Measurements from ENCODE around the gene SLC38A9. TPM values are rescaled to one million over a fixed set of nuclear protein-coding genes. Genes with fewer than 3 reads are reported as not detected.

The SLC38A9 gene
- total RNA-seq, 2 donors from 2014 or later = 14.8 to 20.8 TPM

DNA sequence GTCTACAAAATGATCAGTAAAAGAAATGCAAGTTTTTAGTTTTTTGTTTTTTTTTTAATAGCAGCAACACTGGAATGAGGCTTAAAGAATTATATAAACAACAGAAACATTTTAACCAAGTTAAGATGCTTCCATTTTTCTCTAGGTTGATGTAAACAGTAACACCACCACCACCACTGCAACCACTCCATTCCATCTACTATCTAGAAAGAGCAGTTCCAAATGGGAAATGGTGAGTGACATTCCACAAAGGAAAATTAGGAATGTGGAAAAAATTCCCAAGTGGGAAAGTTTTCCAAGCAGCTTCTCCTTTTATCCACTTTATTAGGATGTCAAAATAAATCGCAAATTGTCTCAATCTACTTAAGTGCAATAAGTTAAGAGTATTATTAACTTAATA, 32.6 kb downstream of the SLC38A9 start:
- Histone ChIP-seq H3K9me3 (no peaks in the 10 kb centered on the region), H3K36me3 (no peaks in the 10 kb centered on the region), H3K27me3 (replicated peaks; ENCODE audit: insufficient read depth) (no peaks in the 10 kb centered on the region), H3K27ac (no peak overlapping the region), H3K4me3 (no peak overlapping the region), H3K4me1 (replicated peaks) (peaks cover 4% of the 10 kb centered on the region)
- TF ChIP-seq, protein P1, sequence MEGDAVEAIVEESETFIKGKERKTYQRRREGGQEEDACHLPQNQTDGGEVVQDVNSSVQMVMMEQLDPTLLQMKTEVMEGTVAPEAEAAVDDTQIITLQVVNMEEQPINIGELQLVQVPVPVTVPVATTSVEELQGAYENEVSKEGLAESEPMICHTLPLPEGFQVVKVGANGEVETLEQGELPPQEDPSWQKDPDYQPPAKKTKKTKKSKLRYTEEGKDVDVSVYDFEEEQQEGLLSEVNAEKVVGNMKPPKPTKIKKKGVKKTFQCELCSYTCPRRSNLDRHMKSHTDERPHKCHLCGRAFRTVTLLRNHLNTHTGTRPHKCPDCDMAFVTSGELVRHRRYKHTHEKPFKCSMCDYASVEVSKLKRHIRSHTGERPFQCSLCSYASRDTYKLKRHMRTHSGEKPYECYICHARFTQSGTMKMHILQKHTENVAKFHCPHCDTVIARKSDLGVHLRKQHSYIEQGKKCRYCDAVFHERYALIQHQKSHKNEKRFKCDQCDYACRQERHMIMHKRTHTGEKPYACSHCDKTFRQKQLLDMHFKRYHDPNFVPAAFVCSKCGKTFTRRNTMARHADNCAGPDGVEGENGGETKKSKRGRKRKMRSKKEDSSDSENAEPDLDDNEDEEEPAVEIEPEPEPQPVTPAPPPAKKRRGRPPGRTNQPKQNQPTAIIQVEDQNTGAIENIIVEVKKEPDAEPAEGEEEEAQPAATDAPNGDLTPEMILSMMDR (IDR thresholded peaks at IDR 0.05) = no peak
- TF ChIP-seq POLR2AphosphoS5 (IDR thresholded peaks at IDR 0.05) (no peak), POLR2A (IDR thresholded peaks at IDR 0.05) (no peak)
- no peak for DNase-seq (ENCODE audit: low spot score)
- intact Hi-C loops (cut with DNase I) = loop anchor here (10.0 kb wide), 1 partner anchor 145 kb away; the partner anchor contains the start of gene PLPP1
- WGBS = 54% methylated on average over 1 of the region's 1 CpG

DNA sequence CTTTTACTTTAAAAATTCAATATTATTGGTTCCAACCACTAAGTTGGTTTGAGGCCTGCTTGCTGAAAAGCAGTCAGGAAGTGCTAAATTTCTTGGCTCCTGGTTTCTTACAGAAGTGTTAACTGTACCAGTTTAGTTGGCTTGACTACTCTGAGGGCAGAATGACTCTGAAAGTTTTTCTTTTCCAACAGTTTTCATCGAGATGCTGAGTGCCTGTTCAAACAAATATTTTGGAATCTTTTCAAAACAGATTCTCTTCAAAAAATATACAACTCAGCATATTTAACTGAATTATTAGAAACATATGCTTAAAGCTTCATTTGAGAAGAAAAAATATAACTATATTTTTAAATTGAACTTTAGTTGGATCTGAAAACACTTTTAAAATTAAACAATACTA, 37.0 kb downstream of the SLC38A9 start:
- no peaks in the 10 kb centered on the region for H3K27me3 ChIP-seq (replicated peaks; ENCODE audit: insufficient read depth)

DNA sequence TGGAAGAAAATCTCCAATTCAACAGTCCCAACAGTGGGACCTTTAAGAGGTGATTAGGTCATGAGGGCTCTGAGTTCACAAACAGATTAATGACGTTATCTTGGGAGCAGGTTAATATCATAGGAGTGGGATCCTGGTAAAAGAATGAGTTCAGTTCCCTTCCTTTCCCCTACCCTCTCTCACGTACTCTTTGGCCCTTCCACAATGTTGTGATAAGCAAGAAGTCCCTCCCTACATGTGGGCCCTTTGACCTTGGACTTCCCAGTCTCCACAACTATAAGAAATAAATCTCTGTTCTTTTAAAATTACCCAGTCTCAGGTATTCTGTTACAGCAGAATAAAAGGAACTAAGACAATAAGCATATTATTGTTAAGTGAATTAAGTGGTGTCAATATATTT, 37.8 kb downstream of the SLC38A9 start:
- Histone ChIP-seq H3K4me3 (no peak overlapping the region), H3K36me3 (no peaks in the 10 kb centered on the region), H3K9me3 (no peaks in the 10 kb centered on the region), H3K4me1 (replicated peaks) (no peaks in the 10 kb centered on the region), H3K27me3 (replicated peaks; ENCODE audit: insufficient read depth) (no peaks in the 10 kb centered on the region), H3K27ac (no peak overlapping the region)
- TF ChIP-seq, protein P1 (IDR thresholded peaks at IDR 0.05) = no peak
- no peak for DNase-seq (ENCODE audit: low spot score)
- intact Hi-C loops (cut with DNase I) = loop anchor here (10.0 kb wide), 1 partner anchor 140 kb away; the partner anchor contains the start of gene PLPP1
- 75% methylated on average over 2 of the region's 2 CpGs for WGBS

More for the DNA sequence above, 37.0 kb downstream of the SLC38A9 start:
- Histone ChIP-seq H3K4me1 (replicated peaks) (no peaks in the 10 kb centered on the region), H3K4me3 (no peak overlapping the region), H3K36me3 (no peaks in the 10 kb centered on the region), H3K9me3 (no peaks in the 10 kb centered on the region), H3K27ac (no peak overlapping the region)
- TF ChIP-seq POLR2A (IDR thresholded peaks at IDR 0.05) (no peak), POLR2AphosphoS5 (IDR thresholded peaks at IDR 0.05) (no peak)
- TF ChIP-seq, protein P1 (IDR thresholded peaks at IDR 0.05) = no peak
- WGBS = 8% methylated on average over 1 of the region's 1 CpG
- no peak for DNase-seq (ENCODE audit: low spot score)
- intact Hi-C loops (cut with DNase I) = loop anchor here (10.0 kb wide), 1 partner anchor 140 kb away; the partner anchor contains the start of gene PLPP1

DNA sequence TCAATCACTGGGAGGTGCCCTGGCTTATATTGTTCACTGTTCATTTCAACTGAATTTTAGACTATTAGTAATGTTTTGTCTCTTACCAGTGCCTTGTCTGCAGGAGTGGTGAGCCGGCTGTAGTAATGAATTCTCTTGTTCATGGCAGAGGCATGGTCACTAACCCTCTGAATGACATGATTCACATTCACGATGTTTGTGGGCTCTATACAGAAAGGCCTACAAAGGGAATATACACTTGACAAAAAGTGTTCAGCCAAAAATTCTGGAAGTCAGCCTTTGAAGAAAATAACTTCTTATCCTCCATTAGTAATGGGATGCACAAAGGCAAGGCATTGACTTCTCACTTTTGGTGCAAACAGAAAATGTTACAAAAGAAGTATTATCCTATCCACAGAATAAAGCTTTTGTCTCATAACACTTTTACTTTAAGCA, 39.6 kb downstream of the SLC38A9 start:
- no peak overlapping the region for H3K27ac ChIP-seq
- TF ChIP-seq, protein P1 (IDR thresholded peaks at IDR 0.05) = no peak
- TF ChIP-seq POLR2A (IDR thresholded peaks at IDR 0.05) = no peak
- no peak for TF ChIP-seq POLR2AphosphoS5 (IDR thresholded peaks at IDR 0.05)
- H3K9me3 ChIP-seq = no peaks in the 10 kb centered on the region
- intact Hi-C loops (cut with DNase I) = loop anchor here (10.0 kb wide), 1 partner anchor 138 kb away; the partner anchor contains the start of gene PLPP1
- H3K27me3 ChIP-seq (replicated peaks; ENCODE audit: insufficient read depth) = no peaks in the 10 kb centered on the region
- DNase-seq (ENCODE audit: low spot score) = no peak
- WGBS = 65% methylated on average over 2 of the region's 2 CpGs
- H3K4me3 ChIP-seq = no peak overlapping the region
- H3K4me1 ChIP-seq (replicated peaks) = no peaks in the 10 kb centered on the region
- H3K36me3 ChIP-seq = no peaks in the 10 kb centered on the region

DNA sequence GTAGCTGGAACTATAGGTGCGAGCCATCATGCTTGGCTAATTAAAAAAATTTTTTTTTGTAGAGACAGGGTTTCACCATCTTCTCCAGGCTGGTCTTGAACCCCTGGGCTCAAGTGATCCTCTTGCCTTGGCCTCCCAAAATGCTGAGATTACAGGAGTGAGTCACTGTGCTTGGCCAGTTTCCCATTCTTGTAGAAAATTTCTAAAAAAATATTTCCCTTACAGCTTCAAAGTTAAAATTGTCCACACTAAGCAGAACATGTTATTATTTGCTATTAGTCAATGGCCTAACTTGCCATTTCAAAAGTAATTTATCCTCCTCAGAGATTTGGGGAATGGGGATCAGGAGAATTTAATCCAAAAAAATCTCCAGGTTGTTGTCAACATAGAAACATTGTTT, 40.1 kb downstream of the SLC38A9 start:
- DNase-seq (ENCODE audit: low spot score) = no peak
- Histone ChIP-seq H3K4me1 (replicated peaks) (no peaks in the 10 kb centered on the region), H3K36me3 (no peaks in the 10 kb centered on the region), H3K9me3 (no peaks in the 10 kb centered on the region), H3K27ac (no peak overlapping the region), H3K4me3 (no peak overlapping the region), H3K27me3 (replicated peaks; ENCODE audit: insufficient read depth) (no peaks in the 10 kb centered on the region)
- WGBS = 100% methylated on average over 1 of the region's 1 CpG
- no peak for TF ChIP-seq POLR2A (IDR thresholded peaks at IDR 0.05)
- TF ChIP-seq, protein P1 (IDR thresholded peaks at IDR 0.05) = no peak
- no peak for TF ChIP-seq POLR2AphosphoS5 (IDR thresholded peaks at IDR 0.05)
- intact Hi-C loops (cut with DNase I) = loop anchor here (10.0 kb wide), 1 partner anchor 137 kb away; the partner anchor contains the start of gene PLPP1

Data from prostate gland (tissue), 2 donors.